Measurements from ENCODE around the gene CUX1.

GRCh38 chr7:101898106-101898505, 80.7 kb downstream of the CUX1 start:
- TF ChIP-seq ARNTL (CRISPR knock-in tag; IDR thresholded peaks at IDR 0.05; ENCODE audit: borderline replicate concordance, low read depth) (no peak), TSHZ2 (CRISPR knock-in tag; IDR thresholded peaks at IDR 0.05) (no peak), TCF4 (CRISPR knock-in tag; IDR thresholded peaks at IDR 0.05; ENCODE audit: borderline replicate concordance) (no peak), ZC3H10 (CRISPR knock-in tag; IDR thresholded peaks at IDR 0.05) (no peak), ZFP3 (CRISPR knock-in tag; IDR thresholded peaks at IDR 0.05) (no peak), ZNF8 (CRISPR knock-in tag; IDR thresholded peaks at IDR 0.05) (no peak), PATZ1 (CRISPR knock-in tag; IDR thresholded peaks at IDR 0.05; ENCODE audit: borderline replicate concordance) (no peak), ZNF565 (CRISPR knock-in tag; conservative IDR thresholded peaks at IDR 0.05; ENCODE audit: low read depth) (no peak), CSDC2 (CRISPR knock-in tag; IDR thresholded peaks at IDR 0.05) (no peak), CSRNP3 (CRISPR knock-in tag; IDR thresholded peaks at IDR 0.05) (no peak), RARB (CRISPR knock-in tag; IDR thresholded peaks at IDR 0.05) (no peak), PPARA (CRISPR knock-in tag; IDR thresholded peaks at IDR 0.05; ENCODE audit: borderline replicate concordance) (no peak), CREB5 (CRISPR knock-in tag; IDR thresholded peaks at IDR 0.05; ENCODE audit: low read depth) (no peak), POU6F1 (CRISPR knock-in tag; IDR thresholded peaks at IDR 0.05; ENCODE audit: borderline replicate concordance, low read depth) (no peak)

Measured in SK-N-SH treated with all-trans-retinoic acid at 6 μM for 48 hours (cell line).